IPS DF 6.9 (cell line): Measurements from ENCODE around the gene KRTAP4-3.
"Not testable (repeated sequence)": the region's sequence is repeated elsewhere in the genome, so short reads cannot be mapped to it uniquely, and the experiment has no call there.

Experiments
- DNase-seq: peaks from one replicate; pipeline ENCODE4 v3.0.0-alpha.2; 2013; ENCODE audit warnings: low read depth, low spot score
- H3K27ac ChIP-seq: one replicate; pipeline ENCODE4 v1.5.1; 2013; ENCODE audit warnings: low read length, control low read depth
- H3K27me3 ChIP-seq: 2 replicates; pipeline ENCODE4 v1.6.1; 2013; ENCODE audit warnings: mild to moderate bottlenecking, low read length; ENCODE audit not compliant: control insufficient read depth, insufficient read depth
- H3K36me3 ChIP-seq: 2 replicates; pipeline ENCODE4 v1.6.1; 2013; ENCODE audit warnings: low read length; ENCODE audit not compliant: control insufficient read depth, insufficient read depth
- H3K4me1 ChIP-seq: 2 replicates; pipeline ENCODE4 v1.6.1; 2013; ENCODE audit warnings: low read length; ENCODE audit not compliant: control insufficient read depth, insufficient read depth
- H3K4me3 ChIP-seq: 2 replicates; pipeline ENCODE4 v1.5.1; 2013; ENCODE audit warnings: mild to moderate bottlenecking, low read length
- H3K9me3 ChIP-seq: 2 replicates; pipeline ENCODE4 v1.6.1; 2013; ENCODE audit warnings: low read length, inconsistent platforms; ENCODE audit not compliant: control insufficient read depth, insufficient read depth
- WGBS: extraction: QIAGEN DNeasy Blood & Tissue Kit; methylation state at CpG from one replicate; pipeline ENCODE4 v1.1.7; 2013; ENCODE audit warnings: mixed read lengths, missing lambda C conversion rate; ENCODE audit not compliant: insufficient read length, insufficient coverage; 5-methylcytosine and 5-hydroxymethylcytosine counted together

Gene KRTAP4-3

GRCh38 chr17:41153856-41154255 is 14.2 kb downstream of the KRTAP4-3 start:
- no peak for DNase-seq
- H3K27ac ChIP-seq = no peak overlapping the region
- no peaks in the 10 kb centered on the region for H3K9me3 ChIP-seq
- H3K4me1 ChIP-seq = no peaks in the 10 kb centered on the region
- H3K36me3 ChIP-seq = no peaks in the 10 kb centered on the region
- H3K27me3 ChIP-seq = no peaks in the 10 kb centered on the region
- no CpG with 5 or more reads among the region's 2 CpGs for WGBS
- H3K4me3 ChIP-seq = no peak overlapping the region

- WGBS = no CpG with 5 or more reads among the region's 2 CpGs
- no peak for DNase-seq
- Histone ChIP-seq H3K27ac (no peak overlapping the region), H3K27me3 (no peaks in the 10 kb centered on the region), H3K4me3 (no peak overlapping the region), H3K4me1 (no peaks in the 10 kb centered on the region), H3K36me3 (no peaks in the 10 kb centered on the region), H3K9me3 (no peaks in the 10 kb centered on the region)
These were observed 16.5 kb downstream of the KRTAP4-3 start for GRCh38 chr17:41151525-41151924.

- no peaks in the 10 kb centered on the region for H3K4me1 ChIP-seq
- H3K27me3 ChIP-seq = no peaks in the 10 kb centered on the region
- no peak overlapping the region for H3K4me3 ChIP-seq
- no peaks in the 10 kb centered on the region for H3K36me3 ChIP-seq
- no CpG with 5 or more reads among the region's 4 CpGs for WGBS
- DNase-seq = no peak
- no peak overlapping the region for H3K27ac ChIP-seq
- H3K9me3 ChIP-seq = no peaks in the 10 kb centered on the region
These were observed 18.0 kb downstream of the KRTAP4-3 start for GRCh38 chr17:41150026-41150425.

- H3K4me3 ChIP-seq = no peak within 1 kb of the TSS
- no peaks in the 10 kb centered on the region for H3K4me1 ChIP-seq
- H3K9me3 ChIP-seq = no peaks in the 10 kb centered on the region
- no peak within 1 kb of the TSS for H3K27ac ChIP-seq
- no peak for DNase-seq
- H3K36me3 ChIP-seq = no peaks in the 10 kb centered on the region
- WGBS = no CpG with 5 or more reads among the region's 2 CpGs
- H3K27me3 ChIP-seq = no peaks in the 10 kb centered on the region
These were observed 18.4 kb downstream of the KRTAP4-3 start, which contains the start of gene KRTAP4-5 for GRCh38 chr17:41149652-41149985. KRTAP4-5 (minus strand) TSS chr17:41149825; CDS start chr17:41149767, 58 bp downstream.

GRCh38 chr17:41148971-41149651 is 18.9 kb downstream of the KRTAP4-3 start:
- not testable (repeated sequence) for H3K4me1 ChIP-seq, H3K9me3 ChIP-seq, H3K27me3 ChIP-seq, H3K4me3 ChIP-seq, H3K27ac ChIP-seq, H3K36me3 ChIP-seq, DNase-seq
- no CpG with 5 or more reads among the region's 10 CpGs for WGBS

GRCh38 chr17:41147531-41148204 is 20.4 kb downstream of the KRTAP4-3 start:
- Histone ChIP-seq H3K9me3 (no peaks in the 10 kb centered on the region), H3K27me3 (no peaks in the 10 kb centered on the region), H3K36me3 (no peaks in the 10 kb centered on the region), H3K4me3 (no peak overlapping the region), H3K4me1 (no peaks in the 10 kb centered on the region), H3K27ac (no peak overlapping the region)
- WGBS = no CpG with 5 or more reads among the region's 2 CpGs
- DNase-seq = no peak

GRCh38 chr17:41145261-41145660 is 22.8 kb downstream of the KRTAP4-3 start:
- no peaks in the 10 kb centered on the region for H3K27me3 ChIP-seq
- WGBS = no CpG with 5 or more reads among the region's 2 CpGs
- H3K4me1 ChIP-seq = no peaks in the 10 kb centered on the region

GRCh38 chr17:41144846-41145245 is 23.2 kb downstream of the KRTAP4-3 start:
- H3K4me1 ChIP-seq = no peaks in the 10 kb centered on the region
- H3K9me3 ChIP-seq = no peaks in the 10 kb centered on the region
- H3K27me3 ChIP-seq = no peaks in the 10 kb centered on the region
- no peak for DNase-seq
- no CpG with 5 or more reads among the region's 1 CpG for WGBS
- no peak overlapping the region for H3K27ac ChIP-seq
- H3K4me3 ChIP-seq = no peak overlapping the region
- H3K36me3 ChIP-seq = no peaks in the 10 kb centered on the region

More at GRCh38 chr17:41145261-41145660, 22.8 kb downstream of the KRTAP4-3 start:
- no peaks in the 10 kb centered on the region for H3K9me3 ChIP-seq
- no peak overlapping the region for H3K27ac ChIP-seq
- no peak for DNase-seq
- H3K36me3 ChIP-seq = no peaks in the 10 kb centered on the region
- H3K4me3 ChIP-seq = no peak overlapping the region

- no peaks in the 10 kb centered on the region for H3K9me3 ChIP-seq
- no peak overlapping the region for H3K27ac ChIP-seq
These were observed 26.7 kb downstream of the KRTAP4-3 start for GRCh38 chr17:41141361-41141760.

GRCh38 chr17:41140360-41141131 is 27.5 kb downstream of the KRTAP4-3 start, which contains the start of gene KRTAP4-6:
KRTAP4-6 (minus strand) TSS chr17:41140544; CDS start chr17:41140487, 57 bp downstream.
- Histone ChIP-seq H3K4me3 (no peak within 1 kb of the TSS), H3K36me3 (no peaks in the 10 kb centered on the region), H3K4me1 (no peaks in the 10 kb centered on the region), H3K27ac (no peak within 1 kb of the TSS), H3K9me3 (no peaks in the 10 kb centered on the region), H3K27me3 (no peaks in the 10 kb centered on the region)
- no CpG with 5 or more reads among the region's 6 CpGs for WGBS
- DNase-seq = no peak

More at GRCh38 chr17:41141361-41141760, 26.7 kb downstream of the KRTAP4-3 start:
- no peaks in the 10 kb centered on the region for H3K4me1 ChIP-seq
- no peaks in the 10 kb centered on the region for H3K27me3 ChIP-seq
- no peaks in the 10 kb centered on the region for H3K36me3 ChIP-seq
- no peak overlapping the region for H3K4me3 ChIP-seq
- no peak for DNase-seq
